ENCODE results near the gene FBLN7.

Gene FBLN7

DNA sequence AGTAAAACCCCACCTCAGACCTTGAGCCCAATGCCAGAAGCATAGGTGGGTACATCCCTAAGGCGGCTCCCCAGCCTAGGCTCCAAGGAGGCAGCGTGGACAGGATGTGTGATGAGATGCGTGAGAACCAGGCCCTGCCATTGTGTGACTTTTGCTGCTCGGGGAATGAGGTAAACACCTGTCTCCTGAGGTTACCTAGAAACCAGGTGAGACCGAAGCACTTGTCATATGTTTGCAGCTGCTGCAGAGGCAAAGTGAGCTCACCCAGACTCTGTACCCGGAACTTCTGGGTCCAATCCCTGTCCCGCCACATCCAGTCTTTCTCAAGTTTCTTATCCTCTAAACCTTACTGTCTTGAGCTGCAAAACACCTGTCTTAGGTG lies 3.4 kb downstream of the FBLN7 start:
- no peak for DNase-seq

DNA sequence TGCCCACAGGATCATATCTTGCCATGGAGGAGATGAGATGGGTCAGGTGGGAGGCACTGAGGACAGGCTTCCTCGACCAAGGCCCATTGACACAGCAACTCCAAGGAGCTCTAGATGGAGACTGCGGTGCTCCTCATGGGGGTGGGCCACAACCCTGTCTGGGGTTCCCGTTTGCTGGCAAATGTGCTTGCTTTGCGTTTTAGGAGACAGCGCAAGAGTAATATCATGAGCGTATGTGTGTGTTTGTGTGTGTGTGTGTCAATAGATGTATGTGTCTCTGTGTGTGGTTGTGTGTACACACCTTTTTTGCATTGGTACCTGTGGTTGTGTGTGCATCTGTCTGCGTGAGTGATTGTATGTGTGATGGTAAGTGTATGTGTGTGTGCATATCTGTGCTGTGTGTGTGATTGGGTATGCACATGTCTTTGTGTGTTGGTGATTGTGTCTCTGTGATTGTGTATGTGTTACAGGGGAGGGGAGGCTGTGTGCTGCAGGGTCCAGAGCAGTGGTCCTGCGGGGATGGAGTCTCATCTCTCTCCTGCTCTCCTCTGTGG lies 4.4 kb downstream of the FBLN7 start:
- DNase-seq, result no peak

DNA sequence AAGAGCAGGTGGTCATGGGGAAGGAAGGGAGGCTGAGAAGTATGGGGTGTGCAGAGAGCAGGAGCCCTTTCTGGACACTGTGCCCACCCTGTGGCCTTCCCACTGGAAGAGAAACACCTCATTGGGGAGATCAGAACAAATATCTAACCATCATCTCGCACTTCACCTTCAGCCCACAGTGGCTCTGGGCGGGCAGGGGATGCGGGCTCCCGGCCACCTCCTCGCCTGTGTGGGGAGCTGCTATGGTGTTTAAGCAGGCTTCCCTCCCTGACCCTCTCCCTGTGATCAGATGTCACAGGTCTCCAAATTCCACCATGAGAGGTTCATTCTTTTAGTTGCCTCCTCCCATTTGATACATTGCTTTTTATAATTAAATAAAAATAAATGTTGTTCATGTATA lies 5.0 kb downstream of the FBLN7 start:
- no peak for DNase-seq

DNA sequence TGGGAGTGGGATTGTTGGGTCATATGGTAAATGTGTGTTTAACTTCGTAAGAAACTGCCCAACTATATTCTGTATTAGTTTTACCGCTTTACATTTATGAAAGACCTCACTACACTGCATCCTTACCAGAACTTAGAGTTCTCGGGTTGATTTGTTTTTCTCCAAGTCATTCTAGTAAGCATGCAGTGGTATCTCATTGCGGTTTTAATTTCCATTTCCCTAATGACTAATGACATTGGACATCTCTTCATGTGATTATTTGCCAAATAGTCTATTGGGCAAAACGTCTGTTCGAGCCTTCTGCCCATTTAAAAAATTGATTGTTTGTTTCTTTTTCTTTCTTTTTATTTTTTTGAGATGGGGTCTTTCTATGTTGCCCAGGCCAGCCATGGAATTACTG lies 6.8 kb downstream of the FBLN7 start:
- DNase-seq, result no peak

DNA sequence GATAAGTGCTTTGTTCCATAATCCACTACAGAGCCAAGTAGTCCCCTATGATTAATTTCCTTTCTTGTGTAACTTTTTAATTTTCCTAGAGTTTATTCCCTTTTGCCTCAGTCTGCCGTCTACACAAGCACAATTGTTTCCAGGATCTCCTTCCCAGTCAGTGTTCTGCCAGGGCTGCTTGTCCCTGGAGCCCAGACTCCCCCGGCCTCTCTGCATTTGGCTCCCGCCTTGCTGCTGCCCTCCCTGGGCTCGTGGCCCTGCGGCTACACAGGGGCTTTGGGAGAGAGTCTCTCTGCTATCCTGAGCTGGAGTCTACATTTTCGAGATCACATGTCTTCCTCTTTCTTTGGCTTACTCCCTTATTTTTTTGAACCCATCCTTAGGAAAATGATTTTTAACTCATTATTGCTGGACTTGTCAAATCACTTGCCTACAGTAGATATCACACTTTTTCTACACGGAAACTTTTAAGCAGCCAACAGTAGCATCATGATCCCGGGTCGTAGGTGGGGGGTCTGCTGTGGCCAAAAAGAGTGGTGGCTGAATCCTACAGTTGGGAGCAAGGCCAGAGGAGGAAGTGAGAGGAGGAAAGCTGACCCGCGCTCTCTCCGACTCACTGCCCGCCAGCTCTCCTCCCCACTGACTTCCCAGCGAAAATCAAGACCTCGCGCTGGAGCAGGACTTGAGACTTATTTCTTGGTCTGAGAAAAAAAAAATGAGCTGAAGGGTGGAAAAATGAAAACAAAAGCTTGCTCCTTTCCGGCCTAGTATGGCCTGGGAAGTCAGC lies 9.4 kb downstream of the FBLN7 start:
- DNase-seq, result no peak

DNA sequence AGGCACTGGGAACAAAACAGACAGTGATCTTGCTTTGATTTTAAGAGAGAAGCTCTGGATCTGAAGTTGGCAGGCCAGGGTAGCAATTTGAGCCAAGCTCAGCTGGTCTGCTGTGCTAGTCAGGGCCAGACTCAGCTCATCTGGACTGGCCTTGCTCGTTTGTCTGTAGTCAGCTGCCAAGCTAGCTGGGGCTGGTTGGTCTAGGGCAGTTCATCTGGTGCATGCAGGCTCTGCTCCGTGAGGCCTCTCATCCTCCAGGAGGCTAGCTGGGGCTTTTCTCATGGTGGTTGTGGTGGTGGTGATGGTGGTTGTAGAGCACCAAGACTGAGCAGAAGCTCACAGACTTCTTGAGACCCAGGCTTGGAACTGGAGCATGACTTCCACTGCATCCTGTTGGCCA lies 10.3 kb downstream of the FBLN7 start:
- DNase-seq, result no peak

DNA sequence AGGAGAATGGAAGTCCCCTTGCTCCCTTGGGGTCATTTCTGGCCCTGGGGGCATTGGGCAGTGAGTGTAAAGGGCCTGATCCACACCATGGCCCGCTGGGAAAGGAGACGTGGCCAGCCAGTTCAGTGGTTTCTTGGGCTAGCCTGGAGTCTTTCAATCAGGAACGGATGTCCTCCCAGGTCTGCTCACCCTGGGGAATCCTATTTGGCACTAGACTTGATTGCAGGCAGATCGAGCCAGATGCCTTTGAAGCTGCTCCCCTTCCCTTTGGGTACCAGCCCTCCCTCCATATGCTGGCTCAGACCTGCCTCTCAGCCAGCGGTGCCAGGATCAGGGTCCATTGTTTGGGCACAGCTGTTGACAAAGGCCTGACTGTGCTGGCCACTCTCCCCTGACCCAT lies 11.0 kb downstream of the FBLN7 start:
- DNase-seq, result no peak

DNA sequence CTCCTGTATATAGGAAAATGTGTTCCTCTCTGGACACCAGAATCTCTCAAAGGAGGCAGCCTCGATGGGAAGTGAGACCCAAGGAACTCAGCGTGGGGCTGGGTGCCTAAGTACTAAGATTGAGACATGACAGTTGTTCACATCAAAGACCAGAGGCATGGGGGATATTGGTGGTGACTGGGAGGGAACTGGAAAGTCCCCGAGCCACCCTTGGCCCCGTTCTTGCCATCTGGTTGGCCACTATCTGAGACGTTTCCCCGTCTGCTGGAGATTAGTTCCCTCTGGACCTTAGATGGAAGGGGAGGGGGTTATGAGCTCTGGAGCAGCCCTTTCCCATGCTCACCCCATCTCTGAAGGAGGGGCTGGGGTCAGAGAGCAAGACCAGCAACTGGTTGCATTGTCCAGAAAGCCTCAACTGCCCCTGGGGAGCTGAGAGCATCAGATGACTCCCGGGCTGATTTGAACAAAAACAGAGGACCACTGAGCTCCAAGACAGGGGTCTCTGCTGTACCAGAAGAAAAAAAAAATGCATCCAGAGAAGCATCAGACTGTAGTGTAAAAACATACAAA lies 11.8 kb downstream of the FBLN7 start:
- DNase-seq, result peak; percentile 17

DNA sequence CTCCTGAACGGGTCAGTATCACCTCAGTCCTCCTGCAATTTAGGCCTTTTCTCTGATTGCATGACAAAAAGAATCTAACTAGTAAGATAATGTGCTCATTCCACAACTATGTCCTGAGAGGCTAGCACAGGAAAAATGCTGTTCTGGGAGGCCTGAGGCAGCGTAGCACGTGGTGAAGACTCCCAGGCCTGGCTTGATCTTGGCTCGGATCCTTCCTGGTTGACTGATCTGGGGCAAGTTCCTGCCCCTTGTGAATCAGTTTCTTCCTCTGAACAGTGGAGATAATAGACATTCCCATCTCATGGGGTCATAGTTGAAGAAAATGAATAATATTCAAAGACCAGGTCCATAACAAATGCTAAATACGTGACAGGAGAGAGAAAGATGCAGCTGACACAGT lies 12.3 kb downstream of the FBLN7 start:
- DNase-seq, result no peak

DNA sequence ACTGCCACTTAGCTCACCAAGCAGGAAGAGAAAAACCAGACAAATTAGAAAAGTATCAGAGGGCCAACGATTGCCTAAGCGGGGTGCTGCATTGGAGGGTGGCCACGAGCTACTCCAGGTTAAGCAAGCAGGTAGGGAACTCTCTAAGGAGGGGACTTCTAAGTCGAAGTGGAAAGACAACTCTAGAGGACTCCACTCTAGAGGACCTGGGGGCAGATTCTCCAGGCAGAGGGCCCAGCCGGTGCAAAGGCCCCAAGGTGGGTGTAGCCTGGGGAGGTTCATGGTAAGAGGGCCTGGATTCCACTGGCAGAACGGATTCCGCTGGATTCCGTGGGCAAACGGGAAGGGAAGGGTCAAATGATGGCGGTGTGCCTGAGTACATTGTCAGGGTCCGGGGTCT lies 12.7 kb downstream of the FBLN7 start:
- DNase-seq, result no peak

DNA sequence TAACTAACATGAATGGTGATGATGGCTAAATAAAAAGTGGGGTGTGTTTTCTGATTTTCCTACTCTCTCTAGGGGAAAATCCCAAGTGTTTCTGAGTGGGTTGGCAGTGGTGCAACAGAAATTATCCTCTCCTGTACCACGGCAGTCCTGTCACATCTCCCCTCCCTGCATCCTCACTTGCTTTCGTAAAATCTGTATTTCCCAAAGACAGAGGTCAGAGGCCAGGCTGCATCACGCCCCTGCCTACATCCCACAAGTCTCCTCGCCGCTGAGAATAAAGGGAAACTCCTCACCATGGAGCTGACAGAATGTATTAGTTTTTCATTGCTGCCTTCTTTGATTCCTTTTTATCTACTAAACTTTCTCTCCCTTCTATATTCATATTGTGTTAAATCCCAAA lies 13.1 kb downstream of the FBLN7 start:
- DNase-seq, result no peak

DNA sequence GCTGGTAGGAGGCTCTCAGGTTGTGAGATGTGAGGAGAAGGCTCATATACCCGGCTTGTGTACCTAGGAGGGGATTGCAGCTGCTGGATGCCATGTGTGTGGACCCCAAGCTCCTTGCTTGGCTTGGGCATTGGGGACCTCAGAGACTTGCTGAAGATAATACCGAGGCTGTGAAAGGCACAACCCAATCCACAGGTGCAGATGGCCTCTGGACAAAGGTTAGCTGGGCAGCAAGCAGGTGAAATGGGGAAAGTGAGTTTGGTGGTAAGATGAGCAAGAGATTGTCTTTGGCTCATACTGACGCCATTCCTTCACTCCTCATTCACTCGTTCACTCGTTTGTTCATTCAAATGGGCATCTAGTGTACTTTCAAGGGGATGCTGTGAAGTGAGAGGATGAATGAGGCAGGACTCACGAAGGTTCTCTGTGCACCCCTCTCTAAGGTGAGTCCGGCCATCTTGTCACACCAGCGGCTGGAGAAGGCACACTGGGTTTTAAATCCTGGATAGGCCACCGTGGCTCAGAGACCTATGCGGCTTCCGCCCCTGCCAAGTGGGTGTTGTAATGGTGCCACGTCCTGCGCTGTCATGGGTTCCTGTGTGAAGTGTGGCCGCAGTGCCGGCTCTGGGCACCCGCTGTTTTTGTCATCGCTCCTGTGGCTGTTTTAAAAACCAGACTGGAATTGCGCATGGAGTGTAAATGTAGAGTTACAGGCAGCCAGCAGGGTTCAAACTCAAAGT lies 13.7 kb downstream of the FBLN7 start:
- no peak for DNase-seq

DNA sequence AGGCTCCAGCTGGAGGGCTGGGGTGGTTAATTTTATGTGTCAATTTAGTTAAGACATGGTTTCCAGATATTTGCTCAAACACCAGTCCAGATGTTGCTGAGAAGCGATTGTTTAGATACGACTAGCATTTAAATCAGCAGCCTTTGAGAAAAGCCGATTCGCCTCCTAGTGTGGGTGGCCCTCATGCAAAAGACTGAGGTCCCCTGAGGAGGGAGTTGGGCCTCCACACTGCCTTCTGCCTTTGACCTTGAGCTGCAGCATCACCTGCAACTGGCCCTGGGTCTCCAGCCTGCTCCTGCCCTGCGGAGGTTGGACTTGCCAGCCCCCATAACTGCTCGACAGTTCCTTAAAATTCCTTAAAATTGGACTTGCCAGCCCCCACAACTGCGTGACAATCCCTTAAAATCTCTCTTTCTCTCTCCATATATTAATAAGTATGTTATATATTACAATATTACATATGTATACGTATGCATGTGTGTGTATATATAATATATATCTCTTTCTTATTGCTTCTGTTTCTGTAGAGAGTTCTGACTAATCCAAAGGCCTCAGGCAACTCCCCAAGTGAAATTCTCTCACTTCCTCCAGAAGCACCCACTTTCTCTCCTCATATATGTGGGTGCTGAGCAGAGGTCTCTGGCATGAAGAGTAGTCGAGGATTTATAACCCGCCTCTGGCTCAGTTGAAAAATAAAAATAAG lies 14.4 kb downstream of the FBLN7 start:
- no peak for DNase-seq

DNA sequence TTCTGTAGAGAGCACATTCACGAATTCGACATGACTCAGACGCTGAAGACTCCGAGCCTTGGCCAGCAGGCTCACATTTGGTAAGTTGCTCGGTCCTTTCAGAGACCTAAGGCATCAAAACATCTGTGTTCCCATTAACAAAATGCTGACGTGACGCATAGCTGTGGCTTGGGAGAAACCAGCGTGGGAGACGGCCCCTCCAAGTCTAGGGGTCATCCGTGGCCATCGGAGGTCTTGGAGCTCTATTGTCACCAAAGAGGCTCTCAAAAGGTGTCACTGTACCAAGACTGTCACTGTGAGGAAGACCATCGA lies 14.9 kb downstream of the FBLN7 start:
- no peak for DNase-seq

DNA sequence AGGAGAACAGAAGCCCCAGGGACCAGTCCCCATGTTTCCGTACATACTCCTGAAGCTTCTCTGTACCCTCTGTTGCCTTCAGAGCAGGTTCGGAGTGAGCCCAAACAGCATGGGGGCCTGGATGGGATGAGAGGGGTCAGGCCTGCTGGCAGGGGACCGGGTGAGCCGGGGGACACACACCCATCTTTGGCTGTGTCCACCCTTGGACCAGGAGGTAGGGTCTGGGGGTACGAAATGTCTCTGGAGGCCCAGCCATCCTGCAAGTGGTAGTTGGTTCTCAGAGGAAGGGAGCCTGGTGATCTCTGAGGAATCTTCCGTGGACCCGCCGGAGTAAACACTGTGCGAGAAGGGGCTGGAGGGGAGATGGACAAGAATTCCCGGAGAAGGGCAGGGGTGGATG lies 15.3 kb downstream of the FBLN7 start:
- DNase-seq, result no peak

DNA sequence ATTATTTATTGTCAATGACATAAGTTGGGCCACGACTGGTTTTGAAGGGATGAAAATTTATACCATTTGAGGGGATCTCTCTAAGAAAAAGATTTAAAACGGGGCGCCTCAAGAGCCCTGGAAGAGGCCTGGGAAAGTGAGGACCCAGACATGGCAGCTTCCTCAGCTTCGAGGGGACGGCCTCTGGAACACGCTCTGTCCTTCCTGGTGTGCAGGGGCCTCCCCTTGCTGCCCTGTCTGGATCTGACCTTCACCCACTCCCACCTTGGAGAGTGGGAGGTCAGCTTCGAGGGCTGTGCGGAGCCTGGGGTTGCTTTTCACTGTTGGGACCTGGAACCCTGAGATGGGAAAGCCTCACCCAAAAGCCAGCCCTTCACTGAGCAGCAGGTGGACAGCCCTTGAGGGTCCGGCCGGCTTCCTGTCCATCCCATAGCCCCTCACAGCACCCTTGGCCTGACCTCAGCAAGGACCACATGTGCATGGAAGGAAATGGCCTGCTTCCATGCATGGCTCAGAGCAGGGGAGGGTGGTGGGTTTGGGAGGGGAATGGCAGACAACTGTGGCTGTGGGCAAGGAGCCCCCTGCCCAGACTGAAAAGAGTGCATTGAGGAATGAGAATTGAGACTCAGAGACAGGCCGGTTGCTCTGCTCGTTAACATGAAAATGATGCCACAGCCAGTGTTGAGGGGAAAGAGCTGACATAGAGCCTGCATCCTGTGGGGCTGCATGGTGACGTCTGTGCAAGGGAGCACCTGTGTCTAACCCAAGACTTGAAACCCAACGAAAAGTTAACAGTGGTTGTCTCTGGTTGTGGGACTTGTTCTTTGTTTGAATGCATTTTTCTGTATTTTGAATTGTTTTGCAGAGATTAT lies 16.3 kb downstream of the FBLN7 start:
- no peak for DNase-seq

DNA sequence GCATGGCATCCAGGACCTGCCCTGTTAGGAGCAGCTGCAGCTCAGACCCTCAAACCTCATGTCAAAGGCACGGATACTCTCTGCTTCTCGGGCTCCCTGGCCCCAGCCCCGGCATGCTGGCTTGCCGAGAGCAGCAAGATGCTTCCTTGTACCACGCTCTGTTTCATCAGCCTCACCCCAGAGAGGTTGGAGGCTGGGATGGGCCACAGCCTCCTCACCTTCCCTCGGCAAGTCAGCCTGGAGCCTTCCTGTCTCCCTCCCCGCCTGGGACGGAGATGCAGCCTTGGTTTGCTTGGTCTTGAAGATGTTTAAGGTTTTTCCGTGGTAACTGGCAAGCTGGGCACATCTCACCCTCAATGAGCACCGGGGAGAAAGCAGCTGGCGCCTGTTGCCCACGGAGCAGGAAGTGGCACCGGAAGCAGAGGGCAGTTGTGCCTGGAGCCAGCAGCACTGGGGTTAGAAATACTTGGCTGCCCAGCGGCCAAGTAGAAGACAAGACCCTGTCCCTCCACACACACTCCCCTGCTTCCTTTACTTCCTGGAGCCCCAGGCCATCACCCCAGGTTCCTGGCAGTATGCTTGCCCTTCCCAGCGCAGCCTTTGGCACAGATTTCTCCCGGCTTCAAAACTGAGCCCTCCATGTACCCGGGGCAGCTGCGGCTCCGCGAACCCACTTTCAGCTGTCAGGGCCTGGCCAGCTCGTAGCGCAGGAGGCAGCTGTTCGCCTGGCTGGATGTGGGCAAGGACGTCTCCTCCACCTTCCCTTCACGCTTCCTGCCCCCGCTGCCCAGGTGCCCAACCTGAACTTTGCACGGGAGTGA lies 17.4 kb downstream of the FBLN7 start:
- no peak for DNase-seq

DNA sequence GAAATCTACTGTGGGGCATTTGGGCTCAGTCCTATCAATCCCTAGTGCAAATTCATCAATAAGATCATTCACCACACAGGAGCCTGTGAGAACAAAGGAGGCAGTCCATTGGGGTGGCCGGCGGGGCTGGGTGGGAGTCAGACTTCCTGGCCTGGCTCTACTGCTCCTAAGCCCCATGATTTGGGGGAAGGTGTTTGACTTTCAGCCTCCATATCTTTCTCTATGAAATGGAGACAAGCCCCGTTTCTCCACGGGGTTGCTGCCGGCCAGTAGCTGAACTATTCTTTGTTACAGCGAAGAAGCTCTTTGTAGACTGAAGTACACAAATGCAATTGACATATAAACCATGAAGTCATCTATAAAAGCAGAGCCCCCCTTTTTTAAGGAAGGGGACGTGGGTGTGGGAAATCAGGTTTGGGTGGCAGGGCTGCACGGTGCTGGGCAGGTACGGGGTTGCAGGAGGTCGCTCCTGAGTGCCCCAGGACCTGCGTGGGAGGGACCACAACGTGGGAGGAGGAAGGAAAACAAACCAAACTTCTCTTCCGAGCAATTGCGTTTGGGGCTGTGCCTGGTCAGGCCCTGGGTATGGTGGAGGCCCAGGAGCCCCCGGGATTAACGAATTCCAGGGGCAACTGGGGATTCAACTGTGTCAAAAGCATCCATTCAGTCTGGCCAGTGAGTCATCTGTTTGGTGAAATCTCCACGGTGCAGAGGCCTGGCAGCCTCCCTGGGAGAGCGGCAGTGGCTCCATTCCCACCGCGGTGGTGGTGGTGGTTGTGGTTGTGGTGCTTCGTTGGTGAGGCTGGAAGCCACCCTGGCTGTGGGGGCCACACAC lies 18.2 kb downstream of the FBLN7 start:
- DNase-seq, result no peak

DNA sequence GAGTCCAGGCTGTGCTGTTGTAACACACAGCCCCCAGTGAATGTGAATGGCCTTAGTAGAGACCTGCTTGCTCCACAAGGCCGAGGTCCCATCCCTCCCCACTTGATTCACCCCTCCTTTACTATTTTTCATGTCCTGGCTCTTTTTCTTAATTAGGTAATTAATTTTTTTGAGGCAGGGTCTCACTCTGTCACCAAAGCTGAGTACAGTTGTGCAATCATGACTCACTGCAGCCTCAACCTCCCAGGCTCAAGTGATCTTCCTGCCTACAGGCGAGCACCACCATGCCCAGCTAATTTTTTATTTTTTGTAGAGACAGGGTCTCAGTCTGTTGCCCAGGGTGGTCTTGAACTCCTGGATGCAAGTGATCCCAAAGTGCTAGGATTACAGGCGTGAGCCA lies 19.3 kb downstream of the FBLN7 start:
- no peak for DNase-seq

DNA sequence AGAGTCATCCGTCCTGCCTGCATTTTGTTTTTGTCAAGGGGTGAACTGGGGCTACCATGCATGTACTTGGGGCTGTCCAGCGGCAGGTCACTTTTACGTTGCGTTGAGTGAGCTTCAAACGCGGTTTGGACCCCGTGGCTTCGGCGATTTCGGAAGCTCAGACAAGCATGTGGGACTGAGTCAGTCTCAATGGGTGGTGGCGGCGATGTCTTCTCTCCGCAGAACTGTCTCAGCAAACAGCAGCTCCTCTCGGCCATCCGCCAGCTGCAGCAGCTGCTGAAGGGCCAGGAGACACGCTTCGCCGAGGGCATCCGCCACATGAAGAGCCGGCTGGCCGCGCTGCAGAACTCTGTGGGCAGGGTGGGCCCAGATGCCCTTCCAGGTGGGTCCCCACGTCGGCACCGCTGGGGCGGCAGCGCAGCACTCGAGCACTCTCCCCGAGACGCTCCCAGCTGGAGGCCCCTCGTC lies 21.3 kb downstream of the FBLN7 start:
- DNase-seq, result no peak
